HG03521 (cell line): ENCODE measurements around the gene B3GAT3.
"Not testable (repeated sequence)": the region's sequence is repeated elsewhere in the genome, so short reads cannot be mapped to it uniquely, and the experiment has no call there.

ENCODE experiments used
- ATAC-seq: cut with Tn5 transposase; IDR thresholded peaks from one replicate; pipeline ENCODE4 v1.9.1; 2021; ENCODE audit warnings: mild to moderate bottlenecking, moderate library complexity; ENCODE audit not compliant: unreplicated experiment

B3GAT3 gene

DNA sequence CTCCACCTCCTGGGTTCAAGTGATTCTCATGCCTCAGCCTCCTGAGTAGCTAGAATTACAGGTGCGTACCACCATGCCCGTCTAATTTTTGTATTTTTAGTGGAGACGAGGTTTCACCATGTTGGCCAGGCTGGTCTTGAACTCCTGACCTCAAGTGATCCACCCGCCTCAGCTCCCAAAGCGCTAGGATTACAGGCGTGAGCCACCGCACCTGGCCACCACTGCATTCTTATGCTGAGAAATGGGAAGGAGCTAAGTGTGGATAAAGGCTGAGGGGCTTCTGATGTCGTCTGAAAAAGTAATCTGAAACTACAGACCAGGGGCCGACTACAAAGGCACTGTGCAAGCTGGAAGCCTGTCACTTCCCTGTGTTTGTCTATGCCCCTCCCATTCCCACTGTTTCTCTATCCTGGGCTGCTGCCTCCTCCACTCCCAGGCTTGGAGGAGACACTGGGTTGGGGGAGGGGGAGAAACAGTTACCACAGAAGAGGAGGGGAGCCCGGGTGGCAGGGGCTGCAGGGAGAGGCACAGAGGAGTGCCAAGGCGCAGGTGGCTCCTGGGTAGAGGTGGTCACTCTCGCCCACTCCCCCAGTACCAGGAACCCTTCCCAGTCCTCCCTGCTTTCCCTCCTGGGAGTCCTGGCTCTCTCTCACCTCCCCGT lies 17.2 kb downstream of the B3GAT3 start:
- no peak for ATAC-seq

DNA sequence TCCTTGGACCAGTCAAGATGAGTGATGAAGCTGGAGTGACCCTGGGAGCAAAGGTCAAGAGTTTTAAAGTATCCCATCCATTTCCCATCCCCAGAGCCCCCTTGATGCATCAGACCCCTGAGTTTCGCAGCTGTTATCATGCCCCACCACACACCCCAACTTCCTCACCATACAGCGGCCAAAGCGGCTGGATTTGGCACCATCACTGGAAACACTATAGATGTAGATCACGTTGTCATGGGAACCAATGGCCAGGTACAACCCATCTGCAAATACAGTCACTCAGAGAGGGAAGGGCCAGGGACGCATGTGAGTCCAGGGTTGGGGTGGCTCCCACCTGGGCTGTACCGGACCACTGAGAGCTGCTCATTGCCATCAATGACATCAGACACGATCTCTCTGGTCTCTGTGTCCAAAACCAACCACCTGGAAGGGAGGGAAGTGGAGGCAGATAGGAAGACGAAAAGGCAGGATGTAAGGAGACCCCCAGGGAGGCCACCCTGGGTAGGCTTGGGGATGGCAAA lies 17.9 kb downstream of the B3GAT3 start:
- no peak for ATAC-seq

DNA sequence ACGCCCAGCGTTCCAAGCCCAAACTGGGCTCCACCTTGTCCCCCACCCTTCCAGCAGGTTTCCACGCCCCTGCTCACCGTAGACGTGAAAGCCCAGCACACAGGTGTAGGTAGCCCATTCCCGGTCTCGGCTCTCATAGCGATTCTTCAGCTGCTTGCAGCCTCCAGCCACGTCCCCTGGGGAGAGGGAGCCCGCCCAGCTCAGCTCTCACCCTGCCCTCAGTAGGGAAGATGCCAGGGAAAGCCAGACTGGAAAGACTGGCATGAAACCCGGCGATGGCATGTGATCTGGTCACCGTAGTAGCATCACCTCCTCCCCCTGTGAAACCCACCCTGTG lies 18.7 kb downstream of the B3GAT3 start:
- ATAC-seq = no peak

DNA sequence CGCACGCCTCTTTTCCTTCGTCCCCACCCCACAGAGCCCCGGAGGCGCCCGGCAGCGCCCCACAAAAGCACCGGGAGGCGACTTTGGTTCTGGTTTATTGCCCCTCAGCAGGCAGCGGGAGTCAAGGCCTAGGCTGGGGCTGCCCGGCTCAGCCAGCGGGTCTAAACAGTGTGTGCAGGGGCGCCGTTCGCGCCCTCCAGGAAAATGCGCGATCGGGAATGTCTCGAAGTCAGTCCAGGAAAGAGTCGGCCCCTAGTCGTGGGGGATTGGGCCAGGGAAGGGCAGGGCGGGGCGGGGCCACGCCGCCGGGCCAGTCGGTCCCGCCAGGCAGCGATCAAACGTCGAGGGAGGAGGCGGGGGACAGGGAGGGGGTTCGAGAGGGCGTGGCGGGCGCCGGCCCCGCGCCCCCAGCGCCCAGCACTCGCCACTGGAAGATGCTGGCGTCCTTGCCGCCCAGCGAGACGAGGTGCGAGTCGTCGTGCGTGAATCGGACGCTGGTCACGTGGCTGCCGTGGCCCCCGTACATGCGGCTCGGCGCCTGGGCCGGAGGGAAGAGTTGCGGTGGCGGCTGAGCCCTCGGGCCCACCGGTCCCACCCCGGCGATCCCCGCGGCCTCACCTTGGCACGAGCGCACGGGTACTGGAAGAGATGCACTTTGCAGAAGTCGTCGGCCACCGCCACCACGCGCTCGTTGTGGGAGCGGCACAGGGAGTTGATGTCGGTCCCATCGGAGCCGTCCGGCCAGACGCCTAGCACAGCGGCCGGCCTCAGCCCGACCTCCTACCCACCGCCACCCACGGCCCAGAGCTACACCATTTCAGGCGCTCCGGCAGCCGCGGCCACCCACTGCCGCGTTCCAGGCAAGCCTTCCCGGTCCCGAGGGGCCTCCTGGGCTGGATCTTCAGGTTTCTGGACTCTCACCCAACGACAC lies 19.4 kb downstream of the B3GAT3 start:
- no peak for ATAC-seq

DNA sequence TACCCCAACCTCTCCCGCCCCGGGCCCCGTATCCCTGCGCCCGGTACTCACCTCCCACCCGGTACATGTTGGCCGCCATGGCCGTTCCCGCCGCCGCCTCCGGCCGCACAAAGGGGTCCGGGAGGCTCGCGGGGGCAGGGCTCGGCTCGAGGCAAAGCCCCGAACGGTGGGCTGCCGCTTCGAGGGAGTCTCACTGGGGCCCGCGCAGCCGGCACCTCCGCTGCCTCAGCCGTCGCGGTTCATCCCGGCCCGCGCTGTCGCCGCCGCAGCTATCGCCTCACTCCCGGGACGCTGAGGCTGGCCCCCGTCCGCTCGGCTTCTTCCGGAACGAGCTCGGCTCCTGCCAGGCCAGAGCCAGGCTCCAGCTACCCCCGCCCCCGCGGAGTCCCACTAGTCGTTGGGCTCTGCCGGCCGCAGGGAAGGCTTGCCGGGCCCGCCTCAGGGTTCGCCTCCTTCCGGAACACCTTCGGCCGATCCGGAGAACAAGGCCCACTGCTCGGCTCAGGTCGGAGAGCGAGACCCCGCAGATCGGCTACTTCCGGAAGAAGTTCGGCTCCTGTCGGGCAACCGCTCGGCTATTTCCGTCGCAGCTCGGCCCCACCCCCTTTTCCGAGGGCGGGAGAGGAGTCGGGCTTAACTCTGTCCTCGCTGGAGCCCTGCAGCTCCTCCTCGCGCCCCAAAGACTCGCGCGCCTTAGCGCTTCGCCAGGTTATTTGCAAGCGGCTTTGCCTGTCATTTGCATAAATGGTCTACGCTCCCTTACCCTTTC lies 20.2 kb downstream of the B3GAT3 start, which contains the start of gene MTA2:
Gene MTA2 (minus strand): TSS at position 494 of the 769 bp plus-strand sequence. CDS start 415 bp downstream, at position 79.
- peak; percentile 74 for ATAC-seq

DNA sequence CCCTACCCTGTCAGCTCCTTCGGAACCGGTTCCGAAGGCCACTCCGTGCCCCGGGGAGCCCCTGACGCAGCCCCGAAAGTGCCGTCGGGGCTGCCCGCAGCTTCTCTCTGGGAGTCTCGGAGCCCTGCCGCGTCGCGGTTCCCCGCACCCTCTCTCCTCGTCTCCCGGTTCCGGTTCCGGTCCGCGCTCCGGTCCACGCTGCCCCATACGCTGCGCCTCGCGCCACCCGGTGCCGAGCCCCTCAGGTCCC lies 20.7 kb downstream of the B3GAT3 start:
- no peak for ATAC-seq

DNA sequence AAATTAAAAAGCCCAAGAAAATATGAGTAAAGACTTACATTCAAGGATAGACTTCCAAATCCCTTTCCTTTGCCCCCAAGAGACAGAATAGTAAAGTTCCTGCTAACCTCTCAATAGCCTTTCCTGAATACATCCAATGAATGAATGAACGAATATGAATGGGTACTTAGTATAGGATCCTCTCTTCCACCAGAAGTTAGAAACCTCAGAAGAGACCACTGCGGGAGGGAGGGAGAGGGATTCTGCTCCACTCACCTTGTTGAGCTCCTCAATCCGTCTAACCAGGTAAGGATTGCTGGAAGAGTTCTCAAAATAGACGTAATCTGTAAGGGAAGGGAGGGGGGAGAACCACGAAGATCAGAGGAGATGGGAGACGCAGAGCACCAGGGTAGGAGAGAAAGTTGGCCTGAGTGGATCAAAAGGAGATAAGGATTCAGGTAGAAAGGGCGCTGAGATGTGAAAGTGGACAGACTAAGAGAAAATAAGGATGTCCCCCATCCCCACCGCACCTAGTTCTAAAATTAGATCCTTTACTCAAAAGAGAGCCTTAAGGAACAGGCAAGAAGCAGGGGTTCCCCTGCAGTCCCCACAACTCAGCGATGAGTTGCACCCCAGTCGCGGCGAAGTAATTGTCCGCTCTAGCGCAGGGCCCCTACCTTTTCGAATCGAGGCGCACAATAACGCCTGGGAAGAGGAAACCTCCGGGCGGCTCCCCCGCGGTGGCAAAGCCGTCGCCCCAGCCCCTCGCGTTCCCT lies 21.2 kb downstream of the B3GAT3 start:
- ATAC-seq = no peak

DNA sequence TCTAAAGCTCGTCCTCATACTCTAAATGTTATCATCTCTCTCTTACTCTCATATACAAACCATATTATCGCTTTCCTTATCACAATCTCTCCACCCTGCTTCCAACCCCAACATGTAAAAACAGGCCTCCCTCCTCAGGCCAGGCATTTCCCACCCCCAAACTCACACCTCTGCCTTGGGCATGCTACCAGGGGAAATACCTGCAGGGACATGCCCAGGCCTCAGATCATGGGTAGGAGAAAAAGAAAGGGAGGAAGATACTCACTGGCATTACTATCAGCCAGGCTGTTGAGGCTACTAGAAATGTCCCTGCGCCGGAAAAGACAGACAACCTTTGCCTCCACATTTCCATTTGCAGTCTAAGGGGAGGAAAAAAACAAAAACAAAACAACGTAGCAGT lies 21.9 kb downstream of the B3GAT3 start:
- ATAC-seq = no peak

DNA sequence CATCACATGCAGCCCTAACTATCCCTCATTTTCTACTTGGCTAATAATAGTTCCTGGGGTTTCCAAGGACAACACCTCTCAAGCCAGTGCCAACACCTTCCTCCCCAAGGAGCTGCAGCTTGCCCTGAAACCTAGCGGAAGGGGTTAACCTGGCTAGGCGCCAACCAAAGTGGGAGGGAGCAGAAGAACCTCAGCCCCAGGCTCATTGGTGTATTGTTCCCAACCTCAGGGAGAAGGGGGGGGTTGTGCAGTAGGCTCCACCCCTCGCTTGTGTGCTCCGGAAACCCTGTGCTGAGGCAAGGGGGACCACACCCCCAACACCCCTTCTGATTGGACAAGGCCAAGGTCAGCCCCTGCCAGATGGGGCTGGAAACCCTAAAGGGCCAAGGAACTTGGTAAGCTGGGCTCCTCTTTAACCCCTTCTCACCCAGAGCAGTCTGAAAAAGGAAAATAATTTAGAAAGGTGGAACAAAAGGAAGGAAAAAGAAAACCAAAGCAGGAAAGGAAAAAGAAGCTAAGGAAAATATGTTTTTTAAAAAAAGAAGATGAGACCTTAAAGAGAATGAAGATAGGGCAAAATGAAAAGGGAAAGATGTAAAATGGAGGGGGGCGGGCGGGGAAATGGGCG lies 22.6 kb downstream of the B3GAT3 start:
- ATAC-seq = peak; percentile 28

DNA sequence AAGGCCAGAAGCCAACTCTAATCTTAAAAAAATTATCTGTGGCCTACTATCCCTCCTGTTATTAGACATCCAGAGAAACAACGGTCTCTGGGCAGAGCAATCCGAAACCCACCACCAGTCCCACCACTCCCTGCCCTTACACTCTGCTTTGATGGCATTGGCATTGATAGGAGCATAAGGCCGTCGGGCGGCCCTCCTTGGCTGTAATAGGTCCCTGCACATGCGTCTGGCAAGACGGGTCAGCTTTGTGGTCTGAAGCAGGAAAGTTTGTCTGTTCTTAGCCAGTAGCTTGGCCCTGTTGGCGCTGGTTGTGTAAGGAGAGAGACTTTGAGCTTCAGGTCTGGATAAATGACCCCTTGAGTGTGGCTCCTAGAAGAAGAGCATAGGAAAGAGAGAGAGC lies 26.7 kb downstream of the B3GAT3 start:
- ATAC-seq = no peak

DNA sequence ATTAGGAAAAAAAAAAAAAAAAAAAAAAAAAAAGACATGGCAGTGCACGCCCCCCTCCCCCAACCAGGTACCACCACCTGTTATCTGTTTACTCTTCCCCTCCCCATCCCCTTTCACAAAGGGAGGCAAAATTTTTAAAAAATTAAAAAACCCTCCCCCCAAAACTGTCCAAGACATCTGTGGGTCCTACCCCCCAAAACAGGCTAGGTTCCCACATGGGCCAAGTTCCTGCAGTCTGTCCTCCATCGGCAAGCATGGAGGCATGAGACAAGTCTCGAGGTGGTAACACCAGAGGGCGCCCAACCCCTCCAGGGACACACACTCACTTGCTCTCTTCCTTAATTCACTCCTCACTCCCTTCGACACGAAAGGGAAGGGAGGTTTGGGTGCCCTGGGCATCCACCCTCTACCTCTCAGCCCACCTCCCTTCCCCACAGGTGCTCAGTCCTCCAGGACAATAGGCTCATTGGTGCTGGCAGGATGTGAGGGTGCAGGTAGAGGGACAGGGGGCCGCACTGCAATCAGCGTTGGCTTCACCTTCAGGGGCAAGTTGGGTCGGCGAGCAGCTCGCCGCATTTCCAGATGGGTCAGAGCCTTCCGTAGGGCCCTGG lies 28.2 kb downstream of the B3GAT3 start:
- ATAC-seq = no peak

DNA sequence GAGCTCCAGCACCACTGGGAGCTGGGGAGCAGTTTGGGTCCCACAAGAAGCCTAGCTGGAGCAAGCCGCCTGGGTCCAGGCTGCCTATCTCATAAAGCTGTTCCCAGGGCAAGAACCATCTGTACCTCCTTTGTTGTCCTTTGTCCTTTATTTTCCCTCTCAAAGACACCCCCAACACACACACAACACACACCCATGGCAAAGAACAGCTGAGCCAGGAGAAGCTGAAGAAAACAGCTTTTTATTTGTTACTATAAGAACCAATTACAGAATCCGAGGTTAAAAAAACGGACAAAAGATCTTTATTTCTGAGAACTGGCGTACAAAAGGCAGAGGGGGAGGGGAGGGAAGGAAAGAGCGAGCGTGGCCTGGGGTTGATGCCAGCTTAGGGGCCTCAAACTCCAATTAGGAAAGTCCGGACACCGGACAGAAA lies 28.8 kb downstream of the B3GAT3 start:
- ATAC-seq = no peak

DNA sequence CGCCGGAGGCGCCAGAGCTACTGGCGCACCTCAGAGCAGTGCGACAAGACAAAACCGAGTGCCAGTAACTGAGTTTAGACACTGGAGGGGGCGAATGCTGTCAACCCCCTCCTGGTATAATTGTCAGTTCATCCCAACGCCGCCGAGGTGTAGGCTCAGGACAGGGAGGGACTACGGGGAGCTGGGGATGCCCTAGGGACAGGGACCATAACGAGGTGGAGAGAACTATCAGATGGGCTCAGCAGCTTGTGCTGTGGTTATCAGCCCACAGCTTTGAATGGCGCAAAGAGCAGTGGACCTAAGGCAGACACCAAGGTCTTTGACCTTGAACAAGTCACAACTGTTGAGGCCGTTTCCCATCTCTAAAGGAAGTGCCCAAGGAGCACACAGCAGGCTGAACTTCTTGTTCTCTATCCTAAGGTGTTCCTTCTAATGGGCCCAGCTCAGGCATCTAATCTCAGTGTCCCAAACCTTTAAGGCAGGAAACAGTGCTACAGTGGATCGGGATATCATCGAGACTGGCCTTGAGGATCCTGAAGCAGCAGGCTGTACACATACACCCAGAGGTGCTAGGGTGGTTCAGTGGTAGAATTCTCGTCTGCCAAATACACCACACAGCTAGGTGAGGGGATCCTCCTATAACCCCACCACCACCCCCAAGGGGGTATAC lies 29.5 kb downstream of the B3GAT3 start:
- ATAC-seq = no peak

DNA sequence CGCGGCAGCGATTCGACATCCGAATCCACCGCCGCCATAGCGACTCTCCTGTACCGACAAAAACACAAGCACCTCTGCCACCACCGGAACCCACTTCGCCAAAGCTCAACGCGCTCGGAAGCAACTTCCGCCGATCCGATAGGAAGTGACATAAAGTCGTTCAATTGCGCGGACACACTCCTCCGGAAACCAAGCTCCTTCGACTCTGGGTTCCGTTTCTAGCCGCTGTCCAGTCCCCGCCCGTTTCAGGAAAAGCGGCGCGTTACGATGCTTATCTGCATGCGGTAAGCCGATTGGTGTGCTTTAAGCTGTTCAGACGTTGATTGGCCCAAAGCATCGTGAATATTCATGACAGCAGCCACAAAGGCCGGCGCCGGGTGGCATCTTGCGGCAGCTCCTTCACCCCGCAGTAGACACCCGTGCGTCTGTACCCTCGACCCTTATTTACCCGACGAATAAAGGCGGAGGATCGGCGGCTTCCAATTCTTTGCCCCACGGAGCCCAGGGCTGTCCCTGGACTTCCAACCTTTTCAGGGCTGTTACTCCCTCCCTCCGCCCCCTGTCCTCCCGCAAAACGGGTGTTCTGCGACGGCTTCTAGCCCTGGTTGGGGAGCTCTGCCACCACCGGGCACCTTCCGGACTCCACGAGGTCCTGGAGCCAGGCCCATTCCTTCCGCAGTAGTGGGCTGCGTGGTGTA lies 30.2 kb downstream of the B3GAT3 start, which contains the start of gene TUT1:
Gene TUT1 (minus strand): TSS at position 76 of the 698 bp plus-strand sequence. CDS start 38 bp downstream, at position 38.
- peak; percentile 86 for ATAC-seq

DNA sequence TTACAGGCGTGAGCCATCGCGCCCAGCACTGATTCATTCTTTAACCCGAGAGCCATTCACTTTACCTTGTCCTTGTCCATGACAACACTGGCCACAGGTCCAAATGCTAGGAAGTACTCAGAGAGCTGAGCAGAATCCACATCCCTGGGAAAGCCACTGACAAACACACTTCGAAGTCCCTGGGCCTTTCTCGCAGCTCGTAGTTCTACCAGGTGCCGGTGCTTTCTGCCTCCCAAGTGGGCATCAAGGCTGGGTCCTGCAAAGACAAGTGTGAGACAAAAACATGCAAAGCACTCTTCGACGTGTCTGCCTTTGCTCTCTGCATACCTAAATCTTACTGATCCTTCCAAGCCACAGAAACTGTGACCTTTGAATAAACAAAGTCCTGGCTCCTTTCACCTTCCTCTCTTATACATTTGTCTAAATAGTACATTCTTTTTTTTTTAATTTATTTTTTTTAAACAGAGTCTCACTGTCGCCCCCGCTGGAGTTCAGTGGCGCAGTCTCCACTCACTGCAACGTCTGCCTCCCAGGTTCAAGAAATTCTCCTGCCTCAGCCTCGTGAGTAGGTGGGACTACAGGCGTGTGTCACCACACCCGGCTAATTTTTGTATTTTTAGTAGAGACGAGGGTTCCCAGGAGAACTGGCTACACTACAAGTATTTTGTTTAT lies 32.7 kb downstream of the B3GAT3 start:
- ATAC-seq = no peak

DNA sequence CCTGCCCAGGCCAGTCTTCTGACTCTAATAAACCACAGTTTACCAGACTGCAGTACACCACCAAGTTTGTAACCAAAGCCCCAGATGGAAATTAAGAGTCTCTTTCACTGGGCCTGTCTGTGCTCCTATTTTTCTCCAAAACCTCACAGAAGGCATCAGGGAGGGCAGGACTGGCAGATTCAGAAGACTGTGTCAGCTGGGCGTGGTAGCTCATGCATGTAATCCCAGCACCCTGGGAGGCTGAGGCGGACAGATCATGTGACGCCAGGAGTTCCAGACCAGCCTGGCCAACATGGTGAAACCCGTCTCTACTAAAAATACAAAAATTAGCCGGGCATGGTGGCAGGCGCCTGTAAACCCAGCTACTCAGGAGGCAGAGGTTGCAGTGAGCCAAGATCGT lies 36.4 kb downstream of the B3GAT3 start:
- not testable (repeated sequence) for ATAC-seq

DNA sequence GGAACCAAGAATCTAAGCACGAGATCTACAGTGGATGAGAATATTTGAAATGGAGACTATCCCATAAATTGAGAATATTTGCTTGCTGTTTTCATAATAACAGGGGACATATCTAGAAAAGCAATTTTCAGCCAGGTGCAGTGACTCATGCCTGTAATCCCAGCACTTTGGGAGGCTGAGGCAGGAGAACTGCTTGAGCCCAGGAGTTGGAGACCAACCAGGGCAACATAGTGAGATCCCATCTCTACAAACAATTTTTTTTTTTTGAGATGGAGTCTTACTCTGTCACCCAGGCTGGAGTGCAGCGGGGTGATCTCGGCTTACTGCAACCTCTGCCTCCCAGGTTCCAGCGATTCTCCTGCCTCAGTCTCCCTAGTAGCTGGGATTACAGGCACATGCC lies 40.1 kb downstream of the B3GAT3 start:
- ATAC-seq = not testable (repeated sequence)
